Sigmoid colon (tissue), 7 donors: ENCODE results near the gene GSTT2B. TPM values are rescaled to one million over a fixed set of nuclear protein-coding genes. Genes with fewer than 3 reads are reported as not detected.
"Not testable (repeated sequence)": the region's sequence is repeated elsewhere in the genome, so short reads cannot be mapped to it uniquely, and the experiment has no call there.

Experiments
- DNase-seq: peaks from one replicate; pipeline ENCODE4 v3.0.0-alpha.2; 2019
- H3K27ac ChIP-seq, 4 donors: fragments of 200-600 bp; sonication (generic); one replicate each; pipeline ENCODE4 v1.5.1; 2016 to 2019; ENCODE audit warnings: mild to moderate bottlenecking in 1 of 4
- H3K27me3 ChIP-seq, 3 donors: fragments of 200-600 bp; sonication (generic); one replicate each; pipeline ENCODE4 v1.5.1; 2019; ENCODE audit warnings: mild to moderate bottlenecking in 1 of 3
- H3K36me3 ChIP-seq, 4 donors: fragments of 200-600 bp; sonication (generic); one replicate each; pipeline ENCODE4 v1.5.1; 2016 to 2019
- H3K4me1 ChIP-seq, 4 donors: fragments of 200-600 bp; sonication (generic); one replicate each; pipeline ENCODE4 v1.5.1; 2017 to 2019
- H3K4me3 ChIP-seq, 4 donors: fragments of 200-600 bp; sonication (generic); one replicate each; pipeline ENCODE4 v1.5.1; 2017 to 2019; ENCODE audit warnings: mild to moderate bottlenecking in 2 of 4, moderate library complexity in 1 of 4
- H3K9me3 ChIP-seq, 4 donors: fragments of 200-600 bp in 3 of 4; sonication (generic) in 3 of 4; one replicate each; pipeline versions ENCODE4 v1.5.1 to v1.6.1; 2013 to 2019
- CTCF ChIP-seq, 4 experiments: fragments of 450-650 bp in 3 of 4; fragments of 200-600 bp in 1 of 4; IDR thresholded peaks; one replicate each; pipeline ENCODE4 v1.5.1; 2016 to 2019; ENCODE audit warnings: antibody characterized with exemption in 4 of 4, mild to moderate bottlenecking in 3 of 4, moderate library complexity in 2 of 4
- POLR2AphosphoS5 ChIP-seq, 4 donors: sonication (generic); formaldehyde crosslinking; IDR thresholded peaks; one replicate each; pipeline ENCODE4 v1.6.1; 2017; ENCODE audit warnings: antibody characterized with exemption in 4 of 4
- WGBS, 2 donors: extraction: QIAGEN DNeasy Blood & Tissue Kit; methylation state at CpG; one replicate each; pipeline ENCODE4 v1.1.7; 2013; 5-methylcytosine and 5-hydroxymethylcytosine counted together
- intact Hi-C: fragments of 100-400 bp; cut with DNase I; formaldehyde crosslinking; loops from one replicate; pipeline ENCODE4 v1.15.1; 2023
- polyA plus RNA-seq, 3 donors: library from polyadenylated mRNA; stranded (reverse); fragments of 200-250 nt; gene quantifications; one replicate each; pipeline ENCODE4 v1.2.3, GENCODE V29; 2013
- total RNA-seq, 4 donors: library from RNA; depleted of rRNA; stranded (reverse); fragments of >200 nt; gene quantifications; one replicate each; pipeline ENCODE4 v1.1.0, GENCODE V29; 2016
- donor health status: healthy with polysubstance abuse.
- donor health status: Bipolar disorder and iron deficiency.
- donor health status: healthy.

The GSTT2B gene
- total and polyA plus RNA-seq, 7 donors: 0.71 to 9.4 (median 4.2) TPM; not detected in 2

GRCh38 chr22:23956301-23956900, 4.6 kb downstream of the GSTT2B start:
- intact Hi-C loops: loop anchor here (5.0 kb wide), 1 partner anchor 221 kb away; no protein-coding TSS in a partner anchor
- not testable (repeated sequence) for H3K4me1 ChIP-seq, H3K27ac ChIP-seq, H3K27me3 ChIP-seq, H3K9me3 ChIP-seq, H3K4me3 ChIP-seq, H3K36me3 ChIP-seq
- DNase-seq: peak; percentile 88
- WGBS, 2 donors: 33 to 41% methylated on average over 12 of the region's 12 CpGs
- TF ChIP-seq POLR2AphosphoS5 (IDR thresholded peaks at IDR 0.05) (peak in 3 of 4 donors; percentile 29 to 60 (median 57)), CTCF (IDR thresholded peaks at IDR 0.05) (peak; percentile 78 to 85 (median 80))

- H3K9me3 ChIP-seq, H3K27me3 ChIP-seq, H3K27ac ChIP-seq, H3K4me3 ChIP-seq, DNase-seq, H3K4me1 ChIP-seq, H3K36me3 ChIP-seq: not testable (repeated sequence)
- 77 to 86% methylated on average over 6 to 7 of the region's 8 CpGs for WGBS, 2 donors
- intact Hi-C loops: loop anchor here (5.0 kb wide), 1 partner anchor 221 kb away; no protein-coding TSS in a partner anchor
Measured at GRCh38 chr22:23955886-23956285, 5.1 kb downstream of the GSTT2B start.

- not testable (repeated sequence) for H3K4me1 ChIP-seq, H3K4me3 ChIP-seq, H3K27me3 ChIP-seq, H3K27ac ChIP-seq, H3K9me3 ChIP-seq, DNase-seq, H3K36me3 ChIP-seq
- intact Hi-C loops: loop anchor here (5.0 kb wide), 1 partner anchor 222 kb away; no protein-coding TSS in a partner anchor
- 52 to 82% methylated on average over 6 of the region's 6 CpGs for WGBS, 2 donors
Measured at GRCh38 chr22:23954991-23955305, 6.0 kb downstream of the GSTT2B start.

- H3K27me3 ChIP-seq, H3K9me3 ChIP-seq, H3K4me1 ChIP-seq, H3K27ac ChIP-seq, H3K4me3 ChIP-seq, DNase-seq, H3K36me3 ChIP-seq, intact Hi-C loops: not testable (repeated sequence)
- 71 to 85% methylated on average over 8 of the region's 8 CpGs for WGBS, 2 donors
Measured at GRCh38 chr22:23954193-23954990, 6.6 kb downstream of the GSTT2B start.

- WGBS, 2 donors: 68 to 75% methylated on average over 4 of the region's 4 CpGs
- intact Hi-C loops, H3K36me3 ChIP-seq, H3K27ac ChIP-seq, H3K27me3 ChIP-seq, H3K4me3 ChIP-seq, H3K9me3 ChIP-seq, DNase-seq, H3K4me1 ChIP-seq: not testable (repeated sequence)
Measured at GRCh38 chr22:23953485-23953884, 7.5 kb downstream of the GSTT2B start.

- H3K27ac ChIP-seq, H3K4me1 ChIP-seq, H3K27me3 ChIP-seq, H3K9me3 ChIP-seq, intact Hi-C loops, H3K4me3 ChIP-seq, DNase-seq, H3K36me3 ChIP-seq: not testable (repeated sequence)
- 78 to 80% methylated on average over 11 of the region's 11 CpGs for WGBS, 2 donors
Measured at GRCh38 chr22:23952794-23953405, 8.1 kb downstream of the GSTT2B start.

GRCh38 chr22:23951383-23951782, 9.6 kb downstream of the GSTT2B start:
- H3K27ac ChIP-seq: not testable (repeated sequence)
- 91 to 95% methylated on average over 2 of the region's 2 CpGs for WGBS, 2 donors

GRCh38 chr22:23949764-23950163, 11.2 kb downstream of the GSTT2B start:
- H3K27me3 ChIP-seq, H3K4me3 ChIP-seq, H3K36me3 ChIP-seq, DNase-seq, H3K9me3 ChIP-seq, H3K4me1 ChIP-seq, intact Hi-C loops, H3K27ac ChIP-seq: not testable (repeated sequence)
- WGBS, 2 donors: 86 to 88% methylated on average over 18 of the region's 18 CpGs

More at GRCh38 chr22:23951383-23951782, 9.6 kb downstream of the GSTT2B start:
- DNase-seq, H3K27me3 ChIP-seq, H3K4me3 ChIP-seq, H3K4me1 ChIP-seq, H3K36me3 ChIP-seq, H3K9me3 ChIP-seq, intact Hi-C loops: not testable (repeated sequence)

- H3K36me3 ChIP-seq, intact Hi-C loops, H3K27ac ChIP-seq, DNase-seq, H3K9me3 ChIP-seq, H3K4me3 ChIP-seq, H3K27me3 ChIP-seq, H3K4me1 ChIP-seq: not testable (repeated sequence)
- 74 to 81% methylated on average over 3 of the region's 3 CpGs for WGBS, 2 donors
Measured at GRCh38 chr22:23947391-23947790, 13.6 kb downstream of the GSTT2B start.

- intact Hi-C loops, H3K4me3 ChIP-seq, DNase-seq, H3K9me3 ChIP-seq, H3K4me1 ChIP-seq, H3K27ac ChIP-seq, H3K27me3 ChIP-seq, H3K36me3 ChIP-seq: not testable (repeated sequence)
- 96 to 97% methylated on average over 3 of the region's 14 CpGs for WGBS, 2 donors
Measured at GRCh38 chr22:23940166-23940565, 20.8 kb downstream of the GSTT2B start.
